OCI-LY7 (cell line): ENCODE measurements around the gene ASB18.

Experiments used
- CTCF ChIP-seq: fragments of 200-600 bp; sonication (generic); conservative IDR thresholded peaks from 2 replicates; pipeline ENCODE4 v1.5.1; 2014; ENCODE audit warnings: mild to moderate bottlenecking, antibody characterized with exemption, low read length, moderate library complexity, mixed read lengths
- EZH2phosphoT487 ChIP-seq: fragments of 200-600 bp; sonication (generic); IDR thresholded peaks from 2 replicates; pipeline ENCODE4 v1.6.1; 2018; ENCODE audit warnings: low read depth, borderline replicate concordance, mild to moderate bottlenecking, mixed run types, antibody characterized with exemption, low read length, moderate library complexity, mixed read lengths

GRCh38 chr2:236173036-236173728 lies 91.0 kb downstream of the ASB18 start:
- TF ChIP-seq CTCF (no peak), EZH2phosphoT487 (no peak)
